ENCODE measurements around the gene FBXO42. TPM values are rescaled to one million over a fixed set of nuclear protein-coding genes. Genes with fewer than 3 reads are reported as not detected.
"Not testable (repeated sequence)": the region's sequence is repeated elsewhere in the genome, so short reads cannot be mapped to it uniquely, and the experiment has no call there.

The FBXO42 gene
- total RNA-seq, 2 experiments from 2014 or later = 16.5 to 17.2 TPM

- ChIA-PET POLR2A (no interaction called here), CTCF (no interaction called here)
Observed at GRCh38 chr1:16250524-16251251, 101.6 kb downstream of the FBXO42 start.

DNA sequence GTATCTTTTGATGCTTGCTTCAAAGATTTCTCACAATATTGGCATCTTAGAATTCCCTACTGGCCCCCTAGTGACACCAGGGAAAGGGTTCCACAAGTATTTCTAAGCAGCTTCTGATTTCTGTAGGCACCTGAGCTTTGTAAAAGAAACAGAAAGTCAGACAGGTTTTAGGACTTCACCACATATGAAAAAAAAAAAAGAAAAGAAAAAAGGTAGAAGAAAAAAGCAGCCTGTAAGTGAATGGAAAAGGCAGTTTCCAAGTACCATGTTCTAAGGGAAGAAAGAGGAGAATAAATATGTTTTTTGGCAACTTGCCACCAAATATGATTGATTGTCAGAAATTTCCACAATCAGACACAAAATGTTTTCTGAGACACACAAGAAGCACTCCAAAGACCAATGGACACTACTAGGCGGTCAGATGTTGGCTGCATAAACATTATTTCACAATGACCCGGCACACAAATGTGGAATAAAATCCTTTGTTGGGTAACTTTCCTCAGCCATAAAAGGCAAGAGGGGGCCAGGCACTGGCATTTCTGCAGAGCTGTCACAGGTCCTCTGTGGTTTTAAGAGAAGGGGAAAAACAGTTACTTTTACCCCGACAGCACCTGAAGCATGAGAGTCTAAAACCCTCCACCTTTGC, 102.6 kb downstream of the FBXO42 start:
- ChIA-PET POLR2A (no interaction called here), CTCF (no interaction called here)

DNA sequence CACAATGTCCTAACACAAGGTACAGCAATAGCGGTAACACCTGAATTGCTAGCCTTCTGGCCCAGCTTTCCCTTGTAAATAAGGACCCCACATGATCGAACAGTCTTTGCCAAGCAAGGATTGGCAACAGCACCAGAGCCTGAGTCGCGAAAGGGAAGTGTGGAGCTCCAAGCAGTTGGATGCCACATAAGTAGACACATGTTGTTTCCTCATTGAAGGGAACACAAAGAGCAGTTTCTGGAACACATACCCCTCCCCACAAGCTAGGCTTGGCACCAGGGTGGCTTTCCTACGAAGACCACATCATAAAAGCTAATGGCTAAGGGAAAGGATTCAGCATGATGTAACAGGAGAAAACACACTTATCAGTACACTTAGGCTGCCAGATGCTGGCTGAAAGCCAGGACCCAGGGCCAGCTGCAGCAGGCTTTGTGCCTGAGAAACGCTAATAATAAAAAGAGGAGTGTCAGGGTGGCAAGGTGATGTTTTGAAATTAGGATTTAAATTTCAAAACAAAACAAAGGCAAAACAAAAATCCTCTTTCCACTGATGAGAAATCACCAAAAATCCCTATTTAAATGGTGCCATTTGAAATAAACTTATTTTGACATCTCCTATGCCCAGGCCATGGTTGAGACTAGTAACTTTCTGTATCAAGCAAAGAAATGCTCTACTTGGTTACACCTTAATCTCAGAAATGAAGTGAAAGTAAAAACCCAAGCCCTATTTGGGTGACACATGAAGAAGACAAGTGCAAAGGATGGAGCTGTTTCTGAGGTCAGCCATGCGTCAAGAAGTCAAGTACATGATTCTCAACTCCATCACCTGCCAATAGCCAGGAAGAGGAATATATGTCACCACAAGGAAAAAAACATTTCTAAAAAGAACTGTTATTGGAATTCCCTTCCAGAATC, 103.4 kb downstream of the FBXO42 start:
- CTCF ChIA-PET = interaction anchor here (1.0 to 1.5 kb wide), 2 partner anchors 49 to 170 kb away, joined by 4 to 7 read pairs; no protein-coding TSS in a partner anchor
- POLR2A ChIA-PET = no interaction called here

GRCh38 chr1:16248007-16248436, 104.3 kb downstream of the FBXO42 start:
- CTCF ChIA-PET = interaction anchor here (1.0 to 1.5 kb wide), 2 partner anchors 48 to 169 kb away, joined by 4 to 7 read pairs; no protein-coding TSS in a partner anchor
- POLR2A ChIA-PET = no interaction called here

DNA sequence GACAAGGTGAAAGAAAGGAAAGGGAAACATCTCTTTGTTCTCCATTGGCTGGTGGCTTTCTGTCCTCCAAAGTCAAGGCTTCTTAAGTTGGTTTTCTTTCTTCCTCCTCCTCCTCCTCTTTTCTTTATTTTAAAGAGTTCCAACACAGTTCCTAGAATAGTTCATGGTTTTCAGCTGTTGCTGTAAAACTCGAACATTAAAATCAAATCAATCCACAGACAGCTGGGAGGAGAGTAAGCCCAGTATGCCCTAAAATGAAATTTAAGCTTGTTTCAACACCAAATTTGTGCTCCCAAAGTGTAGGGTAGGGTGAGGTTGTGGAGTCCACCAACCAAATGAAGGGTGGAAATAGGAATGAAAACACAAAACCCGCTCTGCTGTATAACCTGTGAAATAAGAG, 104.8 kb downstream of the FBXO42 start:
- ChIA-PET POLR2A (no interaction called here), CTCF (interaction anchor here (1.5 kb wide), 1 partner anchor 169 kb away, joined by 7 read pairs; no protein-coding TSS in a partner anchor)

GRCh38 chr1:16246961-16247360, 105.3 kb downstream of the FBXO42 start:
- ChIA-PET POLR2A (no interaction called here), CTCF (no interaction called here)

- CTCF ChIA-PET = interaction anchor here (0.7 kb wide), 2 partner anchors 48 to 246 kb away, joined by 3 to 4 read pairs; no protein-coding TSS in a partner anchor
- POLR2A ChIA-PET = not testable (repeated sequence)
Observed at GRCh38 chr1:16246239-16246638, 106.0 kb downstream of the FBXO42 start.

- CTCF ChIA-PET = interaction anchor here (0.7 to 2.8 kb wide), 7 partner anchors 11 to 247 kb away, joined by 3 to 16 read pairs (median 4); no protein-coding TSS in a partner anchor
- POLR2A ChIA-PET = no interaction called here
Observed at GRCh38 chr1:16245476-16246196, 106.6 kb downstream of the FBXO42 start.

DNA sequence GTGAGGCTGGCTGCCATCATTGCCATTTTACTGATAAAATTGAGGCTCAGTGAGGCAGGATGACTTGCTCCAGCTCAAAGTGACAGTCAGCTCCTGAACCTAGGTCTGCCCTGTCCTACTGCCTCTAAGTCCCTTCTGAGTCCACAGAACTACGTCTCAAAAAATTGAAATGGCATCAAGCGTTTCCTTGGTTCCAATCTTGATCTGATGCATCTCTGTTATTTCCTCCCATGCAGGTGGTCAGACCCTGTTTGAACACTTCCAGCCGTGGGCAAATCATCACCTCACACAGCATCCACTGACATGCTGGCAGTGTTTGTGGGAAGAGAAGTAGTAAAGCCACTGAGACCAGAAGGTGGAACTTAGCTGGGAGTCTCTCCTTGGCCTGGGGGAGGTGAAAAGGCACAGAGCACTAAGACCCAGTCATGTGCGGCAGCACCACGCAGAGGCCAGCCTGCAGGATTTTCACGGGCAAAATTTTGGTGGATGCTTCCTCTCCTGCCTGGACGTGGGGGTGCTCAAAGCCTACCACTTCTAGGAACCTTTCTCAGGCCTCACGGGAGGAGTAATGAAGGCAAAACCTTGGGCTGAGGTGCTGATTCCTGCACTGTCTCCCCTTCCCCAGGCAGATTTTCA, 107.5 kb downstream of the FBXO42 start:
- ChIA-PET POLR2A (no interaction called here), CTCF (interaction anchor here (0.5 to 2.8 kb wide), 13 partner anchors 10 to 194 kb away, joined by 3 to 16 read pairs (median 4); partner anchors contain the start of gene ARHGEF19)

- POLR2A ChIA-PET = no interaction called here
- CTCF ChIA-PET = interaction anchor here (0.5 to 2.8 kb wide), 15 partner anchors 9 to 194 kb away, joined by 3 to 16 read pairs (median 4); partner anchors contain the start of gene ARHGEF19
Observed at GRCh38 chr1:16243936-16244649, 108.2 kb downstream of the FBXO42 start.

GRCh38 chr1:16243215-16243610, 109.1 kb downstream of the FBXO42 start:
- POLR2A ChIA-PET = no interaction called here
- CTCF ChIA-PET = interaction anchor here (1.0 to 2.8 kb wide), 7 partner anchors 8 to 172 kb away, joined by 3 to 16 read pairs (median 6); partner anchors contain the start of gene ARHGEF19

DNA sequence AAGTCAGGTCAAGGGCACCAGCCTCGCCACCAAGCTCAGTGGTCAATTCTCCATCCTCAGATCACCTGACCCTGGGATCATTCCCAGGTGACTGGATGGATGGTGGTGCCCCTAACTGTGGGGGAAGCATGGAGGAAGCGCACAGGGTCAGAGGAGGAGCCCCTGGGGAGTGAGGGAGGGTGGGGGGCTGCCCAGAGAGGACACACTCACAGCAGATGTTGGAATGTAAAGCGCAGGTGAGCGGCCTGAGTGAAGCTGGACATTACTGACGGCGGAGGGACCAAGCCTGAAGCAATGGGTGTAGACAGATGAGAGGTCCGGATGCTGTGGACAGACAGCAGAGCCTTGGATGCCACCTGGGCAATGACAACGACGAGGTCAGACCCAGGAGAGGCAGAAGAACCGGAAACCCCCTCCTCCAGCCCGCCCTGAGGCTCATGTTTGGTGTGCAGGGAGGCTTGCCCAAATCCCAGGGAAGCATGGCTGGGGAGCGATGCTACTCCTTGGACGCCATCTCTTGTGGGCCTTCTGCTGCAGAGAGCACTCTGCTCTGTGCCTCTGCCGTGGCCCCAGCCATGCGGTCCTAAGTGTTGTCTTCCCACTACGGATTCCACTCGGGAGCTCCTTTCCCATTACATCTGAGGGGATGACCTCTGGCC, 109.6 kb downstream of the FBXO42 start:
- ChIA-PET CTCF (interaction anchor here (1.3 to 2.8 kb wide), 3 partner anchors 26 to 54 kb away, joined by 4 to 11 read pairs (median 4); no protein-coding TSS in a partner anchor), POLR2A (no interaction called here)

GRCh38 chr1:16241221-16241708, 111.0 kb downstream of the FBXO42 start:
- ChIA-PET POLR2A (no interaction called here), CTCF (interaction anchor here (1.3 kb wide), 1 partner anchor 24 kb away, joined by 4 read pairs; no protein-coding TSS in a partner anchor)

- POLR2A ChIA-PET = no interaction called here
- CTCF ChIA-PET = no interaction called here
Observed at GRCh38 chr1:16239972-16240491, 112.2 kb downstream of the FBXO42 start.

DNA sequence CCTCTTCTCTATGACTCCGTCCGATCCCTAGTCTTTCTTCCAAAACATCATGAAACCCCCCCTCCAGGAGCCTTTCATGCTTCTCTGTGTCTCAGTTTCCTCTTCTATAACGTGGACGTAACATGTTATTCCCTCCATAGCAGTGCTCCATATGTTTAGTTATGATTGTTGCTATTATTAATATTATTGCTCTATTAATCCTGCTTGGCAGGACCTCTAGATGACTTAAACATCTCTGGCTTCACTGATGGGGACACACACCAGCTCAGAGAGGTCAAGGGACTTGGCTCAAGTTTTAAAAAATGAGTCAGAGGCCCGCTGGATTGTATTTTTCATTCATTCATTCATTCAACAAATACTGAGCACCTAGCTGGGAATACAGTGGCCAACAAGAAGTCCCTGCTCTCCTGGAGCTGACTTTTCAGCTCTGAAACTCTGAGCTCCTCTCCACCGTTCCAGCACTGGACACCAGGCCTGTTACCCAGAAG, 114.9 kb downstream of the FBXO42 start:
- POLR2A ChIA-PET = interaction anchor here (0.7 to 1.1 kb wide), 2 partner anchors 31 to 70 kb away, joined by 3 to 4 read pairs; no protein-coding TSS in a partner anchor
- CTCF ChIA-PET = interaction anchor here (0.9 to 1.6 kb wide), 7 partner anchors 8 to 203 kb away, joined by 3 to 5 read pairs (median 3); partner anchors contain the start of gene NECAP2
